HepG2 (cell line): Measurements from ENCODE around the gene ELMO2. TPM values are rescaled to one million over a fixed set of nuclear protein-coding genes. Genes with fewer than 3 reads are reported as not detected.
A peak's percentile ranks its signal among the peaks of the same experiment; 100 is the strongest.

ENCODE experiments used
- EHMT2 ChIP-seq: fragments of 200-600 bp; sonication (generic); IDR thresholded peaks from 2 replicates; pipeline ENCODE4 v1.7.0; 2017; ENCODE audit warnings: antibody characterized with exemption, low read depth, low read length, borderline replicate concordance
- GATAD2A ChIP-seq: IDR thresholded peaks from 2 replicates; pipeline ENCODE4 v1.6.1; 2016
- GPBP1L1 ChIP-seq: sonication (generic); formaldehyde crosslinking; IDR thresholded peaks from 2 replicates; pipeline ENCODE4 v1.5.0; 2020; ENCODE audit warnings: mild to moderate bottlenecking, missing genetic modification reagents
- GZF1 ChIP-seq: sonication (generic); formaldehyde crosslinking; IDR thresholded peaks from 2 replicates; pipeline ENCODE4 v1.5.1; 2020; ENCODE audit warnings: mild to moderate bottlenecking, missing genetic modification reagents
- HDAC6 ChIP-seq: fragments of 200-600 bp; sonication (generic); IDR thresholded peaks from 2 replicates; pipeline ENCODE4 v1.7.0; 2017; ENCODE audit warnings: mild to moderate bottlenecking, antibody characterized with exemption, low read length, low read depth
- HNF4A ChIP-seq: sonication (generic); formaldehyde crosslinking; IDR thresholded peaks from 2 replicates; pipeline ENCODE4 v1.4.0; 2020; ENCODE audit warnings: missing genetic modification reagents
- MIER3 ChIP-seq: IDR thresholded peaks from 2 replicates; pipeline ENCODE4 v1.6.1; 2016; ENCODE audit warnings: missing compliant biosample characterization, borderline replicate concordance
- MXI1 ChIP-seq: IDR thresholded peaks from 3 replicates; pipeline ENCODE4 v1.6.1; 2012; ENCODE audit warnings: low read depth, low read length, inconsistent platforms, borderline replicate concordance
- MYNN ChIP-seq: sonication (generic); formaldehyde crosslinking; IDR thresholded peaks from 2 replicates; pipeline ENCODE4 v1.4.0; 2020; ENCODE audit warnings: mild to moderate bottlenecking, low read depth, missing genetic modification reagents
- MZF1 ChIP-seq: sonication (generic); formaldehyde crosslinking; IDR thresholded peaks from 2 replicates; pipeline ENCODE4 v1.8.1; 2023; ENCODE audit warnings: mild to moderate bottlenecking, missing genetic modification reagents, borderline replicate concordance
- NCOA5 ChIP-seq: sonication (generic); formaldehyde crosslinking; IDR thresholded peaks from 2 replicates; pipeline ENCODE4 v1.4.0; 2020; ENCODE audit warnings: missing genetic modification reagents
- NFIB ChIP-seq: sonication (generic); formaldehyde crosslinking; IDR thresholded peaks from 2 replicates; pipeline ENCODE4 v1.9.0; 2021; ENCODE audit warnings: missing genetic modification reagents, mild to moderate bottlenecking, borderline replicate concordance
- NFIC ChIP-seq: IDR thresholded peaks from 2 replicates; pipeline ENCODE4 v1.6.1; 2012; ENCODE audit warnings: mild to moderate bottlenecking, low read length, inconsistent platforms
- PHB2 ChIP-seq: fragments of 450-650 bp; IDR thresholded peaks from 2 replicates; pipeline ENCODE4 v1.6.1; 2018; ENCODE audit not compliant: partially characterized antibody
- SOX13 ChIP-seq, 3 experiments: fragments of 450-650 bp in 1 of 3; sonication (generic) in 1 of 3; formaldehyde crosslinking in 1 of 3; IDR thresholded peaks in 2 of 3; conservative IDR thresholded peaks in 1 of 3; 2 replicates each; pipeline versions ENCODE4 v1.5.0 to v1.6.1; 2016 to 2020; ENCODE audit warnings: antibody characterized with exemption in 1 of 3, mild to moderate bottlenecking in 1 of 3, missing compliant biosample characterization in 1 of 3, missing genetic modification reagents in 1 of 3, moderate library complexity in 1 of 3
- ZBTB7A ChIP-seq: sonication (generic); formaldehyde crosslinking; IDR thresholded peaks from 2 replicates; pipeline ENCODE4 v1.8.0; 2022; ENCODE audit warnings: mild to moderate bottlenecking, missing genetic modification reagents
- ZMYM2 ChIP-seq: sonication (generic); formaldehyde crosslinking; IDR thresholded peaks from 2 replicates; pipeline ENCODE4 v1.8.0; 2022; ENCODE audit warnings: mild to moderate bottlenecking, missing genetic modification reagents
- ZMYM3 ChIP-seq: sonication (generic); formaldehyde crosslinking; IDR thresholded peaks from 2 replicates; pipeline ENCODE4 v1.5.1; 2020; ENCODE audit warnings: mild to moderate bottlenecking, missing genetic modification reagents
- ZMYM4 ChIP-seq: sonication (generic); formaldehyde crosslinking; IDR thresholded peaks from 2 replicates; pipeline ENCODE4 v1.8.1; 2023; ENCODE audit warnings: mild to moderate bottlenecking, missing genetic modification reagents
- ZNF101 ChIP-seq: sonication (generic); formaldehyde crosslinking; IDR thresholded peaks from 2 replicates; pipeline ENCODE4 v1.4.0; 2020; ENCODE audit warnings: mild to moderate bottlenecking, low read depth, missing genetic modification reagents, borderline replicate concordance
- ZNF235 ChIP-seq: sonication (generic); formaldehyde crosslinking; IDR thresholded peaks from 2 replicates; pipeline ENCODE4 v1.8.1; 2023; ENCODE audit warnings: mild to moderate bottlenecking, missing genetic modification reagents, borderline replicate concordance
- ZNF337 ChIP-seq: sonication (generic); formaldehyde crosslinking; IDR thresholded peaks from 2 replicates; pipeline ENCODE4 v1.5.1; 2020; ENCODE audit warnings: missing genetic modification reagents, low read depth, mild to moderate bottlenecking, borderline replicate concordance
- ZNF546 ChIP-seq: sonication (generic); formaldehyde crosslinking; conservative IDR thresholded peaks from 2 replicates; pipeline ENCODE4 v1.8.1; 2023; ENCODE audit warnings: mild to moderate bottlenecking, missing genetic modification reagents
- ZNF558 ChIP-seq: sonication (generic); formaldehyde crosslinking; IDR thresholded peaks from 2 replicates; pipeline ENCODE4 v1.9.0; 2022; ENCODE audit warnings: mild to moderate bottlenecking, missing genetic modification reagents, borderline replicate concordance
- ZNF570 ChIP-seq: sonication (generic); formaldehyde crosslinking; IDR thresholded peaks from 2 replicates; pipeline ENCODE4 v1.4.0; 2020; ENCODE audit warnings: mild to moderate bottlenecking, missing genetic modification reagents, borderline replicate concordance
- ZNF644 ChIP-seq: IDR thresholded peaks from 2 replicates; pipeline ENCODE4 v1.6.1; 2016; ENCODE audit warnings: low read depth
- ZNF770 ChIP-seq: sonication (generic); formaldehyde crosslinking; IDR thresholded peaks from 2 replicates; pipeline ENCODE4 v1.5.0; 2020; ENCODE audit warnings: mild to moderate bottlenecking, missing genetic modification reagents
- ZNF773 ChIP-seq: sonication (generic); formaldehyde crosslinking; IDR thresholded peaks from 2 replicates; pipeline ENCODE4 v1.4.0; 2020; ENCODE audit warnings: missing genetic modification reagents, borderline replicate concordance
- ZNF780A ChIP-seq: sonication (generic); formaldehyde crosslinking; IDR thresholded peaks from 2 replicates; pipeline ENCODE4 v1.8.0; 2022; ENCODE audit warnings: mild to moderate bottlenecking, missing genetic modification reagents, moderate library complexity
- polyA plus RNA-seq, 8 experiments: library from polyadenylated mRNA; depleted of rRNA in 3 of 8; stranded (reverse) in 7 of 8; unstranded in 1 of 8; fragments of >200 nt; fragmentation: Illumina TruSeq in 4 of 8; extraction: Trizol in 4 of 8; gene quantifications; 2 replicates each; pipeline versions ENCODE4 v1.2.1 to v1.2.3, GENCODE V29; 2011 to 2016; ENCODE audit warnings: low read depth in 4 of 8, missing spikeins in 1 of 8, mixed read lengths in 1 of 8; ENCODE audit not compliant: insufficient read depth in 1 of 8
- total RNA-seq, 5 experiments: library from RNA; depleted of rRNA; stranded (reverse); fragments of >200 nt; fragmentation: Illumina TruSeq; extraction: Trizol; gene quantifications; 2 replicates each; pipeline ENCODE4 v1.2.3, GENCODE V29; 2016; ENCODE audit warnings: low read depth in 1 of 5

ELMO2 gene
- total and polyA plus RNA-seq, 2 of the 13 experiments (the other 11 are each of a cell fraction or from before 2014, with no cell fraction given) = 30.6 to 35.7 TPM

- TF ChIP-seq GPBP1L1 (CRISPR knock-in tag) (no peak), ZNF570 (CRISPR knock-in tag) (no peak), PHB2 (no peak), ZNF235 (CRISPR knock-in tag) (no peak), GZF1 (CRISPR knock-in tag) (no peak), ZNF558 (no peak), ZNF101 (CRISPR knock-in tag) (no peak), EHMT2 (no peak), ZNF546 (CRISPR knock-in tag) (no peak), ZNF770 (CRISPR knock-in tag) (peak; percentile 100), ZNF773 (CRISPR knock-in tag) (no peak), ZBTB7A (no peak), ZNF780A (CRISPR knock-in tag) (no peak), ZNF644 (CRISPR knock-in tag) (no peak), NFIB (CRISPR knock-in tag) (0 out of 2 replicates have a peak, but pooled peaks have one; percentile 78), SOX13 (IDR thresholded peaks at IDR 0.05) (no peak), SOX13 (CRISPR knock-in tag; conservative IDR thresholded peaks at IDR 0.05 in 1 of 2, IDR thresholded peaks at IDR 0.05 in 1 of 2) (no peak), ZMYM2 (CRISPR knock-in tag) (peak; percentile 54; the same call in 1 of the 2 replicates), NCOA5 (CRISPR knock-in tag) (no peak), MIER3 (CRISPR knock-in tag) (no peak), GATAD2A (no peak), ZNF337 (CRISPR knock-in tag) (no peak), ZMYM3 (CRISPR knock-in tag) (peak; percentile 85), HDAC6 (no peak), ZMYM4 (CRISPR knock-in tag) (0 out of 2 replicates have a peak, but pooled peaks have one; percentile 30), NFIC (no peak), HNF4A (CRISPR knock-in tag) (peak; percentile 52), MZF1 (CRISPR knock-in tag) (no peak), MXI1 (no peak), MYNN (CRISPR knock-in tag) (no peak)
These were observed 74.6 kb downstream of the ELMO2 start (continued) for GRCh38 chr20:46331611-46332361.
